ENCODE data around the gene SH3PXD2A.

Gene SH3PXD2A

GRCh38 chr10:103692436-103692951 is 162.9 kb downstream of the SH3PXD2A start:
- DNase-seq (ENCODE audit: extremely low read depth in 1 of 2, low read depth in 1 of 2): no peak

GRCh38 chr10:103691723-103692435 is 163.5 kb downstream of the SH3PXD2A start:
- no peak for DNase-seq (ENCODE audit: extremely low read depth in 1 of 2, low read depth in 1 of 2)

- DNase-seq (ENCODE audit: extremely low read depth in 1 of 2, low read depth in 1 of 2): no peak
Observed at GRCh38 chr10:103691267-103691666, 164.1 kb downstream of the SH3PXD2A start.

- DNase-seq (ENCODE audit: extremely low read depth in 1 of 2, low read depth in 1 of 2): no peak
Observed at GRCh38 chr10:103690281-103690680, 165.1 kb downstream of the SH3PXD2A start.

GRCh38 chr10:103688491-103688890 is 166.9 kb downstream of the SH3PXD2A start:
- DNase-seq (ENCODE audit: extremely low read depth in 1 of 2, low read depth in 1 of 2): no peak

- no peak for DNase-seq (ENCODE audit: extremely low read depth in 1 of 2, low read depth in 1 of 2)
Observed at GRCh38 chr10:103687718-103688117, 167.7 kb downstream of the SH3PXD2A start.

- no peak for DNase-seq (ENCODE audit: extremely low read depth in 1 of 2, low read depth in 1 of 2)
Observed at GRCh38 chr10:103687172-103687571, 168.2 kb downstream of the SH3PXD2A start.

- peak in 1 of 2 donors; percentile 46 for DNase-seq (ENCODE audit: extremely low read depth in 1 of 2, low read depth in 1 of 2)
Observed at GRCh38 chr10:103685880-103686669, 169.3 kb downstream of the SH3PXD2A start.

GRCh38 chr10:103683851-103684250 is 171.5 kb downstream of the SH3PXD2A start:
- no peak for DNase-seq (ENCODE audit: extremely low read depth in 1 of 2, low read depth in 1 of 2)

- no peak for DNase-seq (ENCODE audit: extremely low read depth in 1 of 2, low read depth in 1 of 2)
Observed at GRCh38 chr10:103682631-103683030, 172.7 kb downstream of the SH3PXD2A start.

GRCh38 chr10:103681617-103682399 is 173.6 kb downstream of the SH3PXD2A start:
- no peak for DNase-seq (ENCODE audit: extremely low read depth in 1 of 2, low read depth in 1 of 2)

- DNase-seq (ENCODE audit: extremely low read depth in 1 of 2, low read depth in 1 of 2): no peak
Observed at GRCh38 chr10:103680869-103681236, 174.5 kb downstream of the SH3PXD2A start.

GRCh38 chr10:103679096-103679790 is 176.1 kb downstream of the SH3PXD2A start:
- DNase-seq (ENCODE audit: extremely low read depth in 1 of 2, low read depth in 1 of 2): no peak

GRCh38 chr10:103678178-103678526 is 177.2 kb downstream of the SH3PXD2A start:
- peak; percentile 42 to 73 for DNase-seq (ENCODE audit: extremely low read depth in 1 of 2, low read depth in 1 of 2)

GRCh38 chr10:103677486-103678177 is 177.7 kb downstream of the SH3PXD2A start:
- DNase-seq (ENCODE audit: extremely low read depth in 1 of 2, low read depth in 1 of 2): no peak

GRCh38 chr10:103676851-103677417 is 178.4 kb downstream of the SH3PXD2A start:
- no peak for DNase-seq (ENCODE audit: extremely low read depth in 1 of 2, low read depth in 1 of 2)

GRCh38 chr10:103676058-103676785 is 179.2 kb downstream of the SH3PXD2A start:
- no peak for DNase-seq (ENCODE audit: extremely low read depth in 1 of 2, low read depth in 1 of 2)

GRCh38 chr10:103673606-103674005 is 181.8 kb downstream of the SH3PXD2A start:
- no peak for DNase-seq (ENCODE audit: extremely low read depth in 1 of 2, low read depth in 1 of 2)

- no peak for DNase-seq (ENCODE audit: extremely low read depth in 1 of 2, low read depth in 1 of 2)
Observed at GRCh38 chr10:103672345-103672744, 183.0 kb downstream of the SH3PXD2A start.
